AG04449 (cell line): ENCODE results near the gene HMOX2.
A peak's percentile ranks its signal among the peaks of the same experiment; 100 is the strongest.

Experiments
- CTCF ChIA-PET: fragments of 350-600 bp; formaldehyde crosslinking; extraction: SDS; loops from one replicate; lab custom pipeline; 2021; ENCODE audit warnings: antibody characterized with exemption; lab: Yijun Ruan, JAX
- POLR2A ChIA-PET: fragments of 400-600, 350-600 bp; formaldehyde crosslinking; extraction: SDS; loops from one replicate; lab custom pipeline; 2020; ENCODE audit warnings: antibody characterized with exemption, inconsistent platforms; lab: Yijun Ruan, JAX
- DNase-seq: peaks from one replicate; pipeline ENCODE4 v3.0.0-alpha.2; 2010; ENCODE audit warnings: low read depth, low spot score
- H3K4me3 ChIP-seq: 2 replicates; pipeline ENCODE4 v1.5.1; 2011; ENCODE audit warnings: low read depth, mild to moderate bottlenecking, control low read depth, low read length
- CTCF ChIP-seq: IDR thresholded peaks from one replicate; pipeline ENCODE4 v1.5.1; 2011; ENCODE audit warnings: mild to moderate bottlenecking, moderate library complexity, low read length, control low read depth, inconsistent platforms; ENCODE audit not compliant: insufficient read depth; ENCODE audit errors: missing control alignments

HMOX2 gene

GRCh38 chr16:4468972-4469371 lies 7.2 kb upstream of the HMOX2 start:
- ChIA-PET POLR2A (no interaction called here), CTCF (interaction anchor here (1.4 kb wide), 1 partner anchor 37 kb away, joined by 3 read pairs; no protein-coding TSS in a partner anchor)
- no peak for TF ChIP-seq CTCF

GRCh38 chr16:4471869-4472268 lies 4.3 kb upstream of the HMOX2 start:
- no peak for TF ChIP-seq CTCF
- ChIA-PET POLR2A (no interaction called here), CTCF (interaction anchor here (1.2 kb wide), 1 partner anchor 76 kb away, joined by 5 read pairs; no protein-coding TSS in a partner anchor)
- no peak overlapping the region for H3K4me3 ChIP-seq
- DNase-seq, result no peak

More at GRCh38 chr16:4468972-4469371, 7.2 kb upstream of the HMOX2 start:
- no peak overlapping the region for H3K4me3 ChIP-seq
- DNase-seq, result no peak

GRCh38 chr16:4472880-4473279 lies 3.3 kb upstream of the HMOX2 start:
- POLR2A ChIA-PET, result no interaction called here
- DNase-seq, result no peak
- CTCF ChIA-PET, result interaction anchor here (0.6 to 0.9 kb wide), 2 partner anchors 21 to 34 kb away, joined by 3 to 4 read pairs; no protein-coding TSS in a partner anchor
- no peak overlapping the region for H3K4me3 ChIP-seq
- no peak for TF ChIP-seq CTCF

GRCh38 chr16:4474192-4474961 lies 1.8 kb upstream of the HMOX2 start, which contains the start of gene NMRAL1:
TSS of gene NMRAL1 (minus strand) at chr16:4474625. CDS start at chr16:4474132, 493 bp downstream.
- peak within 1 kb of the TSS; percentile 73 for H3K4me3 ChIP-seq
- ChIA-PET POLR2A (interaction anchor here (0.9 kb wide), 3 partner anchors 10 to 15 kb away, joined by 3 read pairs; no protein-coding TSS in a partner anchor), CTCF (interaction anchor here (1.6 to 1.8 kb wide), 3 partner anchors 20 to 111 kb away, joined by 4 to 6 read pairs (median 5); no protein-coding TSS in a partner anchor)
- peak; percentile 12 for TF ChIP-seq CTCF
- DNase-seq, result no peak

- ChIA-PET CTCF (interaction anchor here (0.7 to 4.1 kb wide), 8 partner anchors 8 to 71 kb away, joined by 3 to 25 read pairs (median 6); no protein-coding TSS in a partner anchor), POLR2A (no interaction called here)
- no peak overlapping the region for H3K4me3 ChIP-seq
- peak; percentile 10 for TF ChIP-seq CTCF
- no peak for DNase-seq
These were observed 1.8 kb downstream of the HMOX2 start for GRCh38 chr16:4477966-4478365.

- ChIA-PET CTCF (interaction anchor here (0.9 kb wide), 1 partner anchor 143 kb away, joined by 3 read pairs; the partner anchor contains the start of gene MGRN1), POLR2A (no interaction called here)
- no peak overlapping the region for H3K4me3 ChIP-seq
- TF ChIP-seq CTCF, result no peak
- DNase-seq, result no peak
These were observed 5.3 kb downstream of the HMOX2 start for GRCh38 chr16:4481526-4481925.
